Measurements from ENCODE around the gene TXNRD2. TPM values are rescaled to one million over a fixed set of nuclear protein-coding genes. Genes with fewer than 3 reads are reported as not detected.

TXNRD2 gene
- total RNA-seq, 4 donors from 2014 or later: 12.1 to 28.9 (median 21.6) TPM

DNA sequence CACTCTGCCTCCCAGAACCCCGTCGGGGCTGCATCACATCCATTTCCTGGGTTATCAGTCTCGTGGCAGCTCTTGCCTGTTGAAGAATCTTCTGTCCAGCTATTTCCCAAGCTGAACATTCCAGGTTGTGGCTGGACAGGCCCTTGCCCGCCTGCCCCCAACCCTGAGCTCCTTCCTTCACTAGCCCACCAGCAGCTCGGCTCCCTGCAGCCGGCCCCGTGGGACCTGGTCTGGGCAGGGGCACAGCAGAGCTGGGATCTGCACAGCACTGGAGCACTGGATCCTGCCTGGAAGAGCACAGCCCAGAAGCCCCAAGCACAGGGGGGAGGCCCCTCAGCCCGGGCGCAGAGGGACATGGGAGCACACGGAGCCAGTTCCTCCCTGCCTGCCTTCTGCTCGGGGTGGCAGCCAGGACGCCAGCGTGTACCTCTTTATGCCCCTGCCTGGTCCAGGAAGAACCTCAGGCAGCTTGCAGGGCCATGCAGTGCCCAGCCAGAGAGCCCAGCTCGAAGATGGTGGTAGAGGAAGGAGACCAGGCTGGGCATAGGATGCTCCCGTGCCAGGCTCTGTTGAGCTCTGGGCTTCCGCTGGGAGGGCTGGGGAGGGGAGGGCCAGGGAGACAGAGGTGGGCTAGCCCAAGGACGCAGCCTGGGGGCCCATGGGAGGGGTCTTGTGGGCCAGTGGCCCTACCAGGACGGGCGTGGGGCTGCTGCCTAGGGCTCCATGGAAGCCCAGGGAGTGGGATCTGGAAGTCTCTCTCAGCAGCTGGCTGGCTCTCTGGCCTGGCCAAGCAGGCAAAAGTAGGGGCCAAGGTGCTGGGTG, 70.4 kb downstream of the TXNRD2 start:
- intact Hi-C loops (cut with DNase I; ENCODE audit: low total_unique reads): no loop called here
- no peak for TF ChIP-seq POLR2A (IDR thresholded peaks at IDR 0.05)
- no peak for TF ChIP-seq EP300 (IDR thresholded peaks at IDR 0.05; ENCODE audit: low read depth)
- TF ChIP-seq POLR2AphosphoS5 (IDR thresholded peaks at IDR 0.05): no peak
- TF ChIP-seq, protein P1, sequence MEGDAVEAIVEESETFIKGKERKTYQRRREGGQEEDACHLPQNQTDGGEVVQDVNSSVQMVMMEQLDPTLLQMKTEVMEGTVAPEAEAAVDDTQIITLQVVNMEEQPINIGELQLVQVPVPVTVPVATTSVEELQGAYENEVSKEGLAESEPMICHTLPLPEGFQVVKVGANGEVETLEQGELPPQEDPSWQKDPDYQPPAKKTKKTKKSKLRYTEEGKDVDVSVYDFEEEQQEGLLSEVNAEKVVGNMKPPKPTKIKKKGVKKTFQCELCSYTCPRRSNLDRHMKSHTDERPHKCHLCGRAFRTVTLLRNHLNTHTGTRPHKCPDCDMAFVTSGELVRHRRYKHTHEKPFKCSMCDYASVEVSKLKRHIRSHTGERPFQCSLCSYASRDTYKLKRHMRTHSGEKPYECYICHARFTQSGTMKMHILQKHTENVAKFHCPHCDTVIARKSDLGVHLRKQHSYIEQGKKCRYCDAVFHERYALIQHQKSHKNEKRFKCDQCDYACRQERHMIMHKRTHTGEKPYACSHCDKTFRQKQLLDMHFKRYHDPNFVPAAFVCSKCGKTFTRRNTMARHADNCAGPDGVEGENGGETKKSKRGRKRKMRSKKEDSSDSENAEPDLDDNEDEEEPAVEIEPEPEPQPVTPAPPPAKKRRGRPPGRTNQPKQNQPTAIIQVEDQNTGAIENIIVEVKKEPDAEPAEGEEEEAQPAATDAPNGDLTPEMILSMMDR (IDR thresholded peaks at IDR 0.05): no peak
- Histone ChIP-seq H3K27ac (no peak overlapping the region), H3K27me3 (no peaks in the 10 kb centered on the region), H3K4me3 (no peak overlapping the region), H3K4me1 (peaks cover 11 to 37% (median 29%) of the 10 kb centered on the region in 4 donors), H3K36me3 (no peaks in the 10 kb centered on the region), H3K9me3 (no peaks in the 10 kb centered on the region)
- WGBS, 2 donors (ENCODE audit: low coverage in 1 of 2): 79% methylated on average over 16 of the region's 19 CpGs; no CpG with 5 or more reads in 1 of the 2 donors
- DNase-seq: no peak
- in situ Hi-C loops (cut with MboI; ENCODE audit: low pct_ligation_motif_present in 1 of 4, low pct_unique_long_range_greater_than_20kb in 1 of 4, low sequenced_read_pairs in 3 of 4): no loop called here

DNA sequence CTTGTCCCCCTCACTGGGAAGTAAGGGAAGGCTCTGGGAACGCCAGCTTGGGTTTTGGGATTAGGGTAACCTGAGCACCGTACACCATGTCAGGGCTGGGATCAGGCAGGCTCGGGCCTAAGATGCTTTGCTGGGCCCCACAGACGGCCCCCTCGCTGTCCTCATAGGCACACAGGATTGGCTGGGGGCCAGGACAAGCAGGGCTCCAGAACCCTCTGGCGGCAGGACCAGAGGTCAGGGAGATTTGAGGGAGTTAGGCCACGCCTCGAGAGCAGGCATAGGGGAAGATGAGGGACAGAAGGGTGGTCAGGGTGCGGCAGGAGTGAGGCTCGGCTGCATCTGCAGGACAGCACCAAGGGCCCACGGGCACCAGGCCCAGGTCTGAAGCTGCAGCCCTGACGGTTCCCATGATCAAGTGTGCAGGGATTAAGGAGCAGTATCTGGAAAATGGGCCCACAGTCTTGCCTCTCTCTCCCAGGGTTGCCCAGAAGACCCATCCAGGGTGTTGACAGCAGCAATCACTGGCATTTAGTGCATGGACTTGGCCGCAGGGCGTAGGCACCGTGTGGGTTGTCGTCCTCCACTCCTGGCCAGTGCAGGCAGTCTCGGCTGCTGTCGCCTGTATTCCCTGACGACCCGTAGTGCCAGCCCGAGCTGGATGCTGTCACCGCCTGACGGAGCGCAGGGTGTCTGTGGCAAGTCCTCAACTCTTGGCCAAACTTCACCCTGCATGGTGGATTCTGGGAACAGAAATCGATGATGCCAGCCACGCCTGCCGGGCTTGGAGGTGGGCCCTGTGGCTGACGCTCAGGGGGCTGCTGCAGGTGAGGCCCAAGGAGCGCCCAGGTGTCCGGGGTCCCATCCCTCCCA, 71.2 kb downstream of the TXNRD2 start:
- no peak overlapping the region for H3K27ac ChIP-seq
- WGBS, 2 donors (ENCODE audit: low coverage in 1 of 2): 84% methylated on average over 30 of the region's 30 CpGs; no CpG with 5 or more reads in 1 of the 2 donors

DNA sequence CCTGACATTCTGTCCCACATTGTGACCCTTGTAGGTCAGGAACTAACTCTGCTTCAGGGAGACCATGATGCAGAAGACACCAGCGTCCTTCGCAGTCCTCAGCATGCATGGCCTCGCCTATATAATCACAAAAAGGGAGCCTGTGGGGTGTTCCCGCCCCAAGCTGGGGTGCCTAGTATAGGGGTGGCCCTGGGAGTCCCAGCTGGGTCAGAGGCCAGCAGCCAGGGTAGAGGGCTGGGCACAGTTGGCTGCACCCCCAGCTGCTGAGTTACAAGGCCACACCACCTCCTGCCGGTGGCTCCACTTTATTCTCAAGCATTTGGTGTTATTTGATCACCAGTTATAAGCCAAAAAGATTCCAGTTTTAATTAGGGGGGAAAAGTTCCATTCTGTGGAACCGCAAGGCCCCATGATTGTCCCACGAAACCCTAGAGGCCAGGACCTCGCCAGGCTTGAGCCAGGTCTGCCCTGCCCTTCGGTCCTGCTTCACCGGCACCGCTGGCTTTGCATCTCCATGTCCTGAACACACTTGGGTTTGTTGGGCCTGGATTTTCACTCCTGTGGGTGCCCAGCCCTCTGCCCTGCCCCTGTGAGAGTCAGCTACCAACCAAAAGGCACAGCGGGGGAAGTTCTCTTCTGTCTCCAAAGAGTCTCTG, 72.0 kb downstream of the TXNRD2 start:
- no peaks in the 10 kb centered on the region for H3K36me3 ChIP-seq
- H3K27me3 ChIP-seq: no peaks in the 10 kb centered on the region
- TF ChIP-seq, protein P1 (IDR thresholded peaks at IDR 0.05): no peak
- TF ChIP-seq EP300 (IDR thresholded peaks at IDR 0.05; ENCODE audit: low read depth): no peak
- H3K4me3 ChIP-seq: no peak overlapping the region
- H3K27ac ChIP-seq: peak overlapping the region in 1 of 4 donors; percentile 12
- H3K9me3 ChIP-seq: no peaks in the 10 kb centered on the region
- WGBS, 2 donors (ENCODE audit: low coverage in 1 of 2): 69% methylated on average over 12 of the region's 12 CpGs; no CpG with 5 or more reads in 1 of the 2 donors
- intact Hi-C loops (cut with DNase I; ENCODE audit: low total_unique reads): no loop called here
- in situ Hi-C loops (cut with MboI; ENCODE audit: low pct_ligation_motif_present in 1 of 4, low pct_unique_long_range_greater_than_20kb in 1 of 4, low sequenced_read_pairs in 3 of 4): no loop called here
- no peak for DNase-seq
- H3K4me1 ChIP-seq: peaks cover 11 to 21% (median 16%) of the 10 kb centered on the region in 4 donors

More for the DNA sequence above, 71.2 kb downstream of the TXNRD2 start:
- H3K4me1 ChIP-seq: peaks cover 11 to 29% (median 21%) of the 10 kb centered on the region in 4 donors
- no peaks in the 10 kb centered on the region for H3K9me3 ChIP-seq
- H3K4me3 ChIP-seq: no peak overlapping the region
- DNase-seq: no peak
- no peak for TF ChIP-seq POLR2A (IDR thresholded peaks at IDR 0.05)
- TF ChIP-seq, protein P1 (IDR thresholded peaks at IDR 0.05): no peak
- no peak for TF ChIP-seq POLR2AphosphoS5 (IDR thresholded peaks at IDR 0.05)
- no peak for TF ChIP-seq EP300 (IDR thresholded peaks at IDR 0.05; ENCODE audit: low read depth)
- H3K36me3 ChIP-seq: no peaks in the 10 kb centered on the region
- in situ Hi-C loops (cut with MboI; ENCODE audit: low pct_ligation_motif_present in 1 of 4, low pct_unique_long_range_greater_than_20kb in 1 of 4, low sequenced_read_pairs in 3 of 4): no loop called here
- intact Hi-C loops (cut with DNase I; ENCODE audit: low total_unique reads): no loop called here
- H3K27me3 ChIP-seq: no peaks in the 10 kb centered on the region
